ENCODE results near the gene XIRP1. TPM values are rescaled to one million over a fixed set of nuclear protein-coding genes. Genes with fewer than 3 reads are reported as not detected.

Gene XIRP1
- total and polyA plus RNA-seq, 4 experiments from 2014 or later, result 0.03 TPM; not detected in 3

DNA sequence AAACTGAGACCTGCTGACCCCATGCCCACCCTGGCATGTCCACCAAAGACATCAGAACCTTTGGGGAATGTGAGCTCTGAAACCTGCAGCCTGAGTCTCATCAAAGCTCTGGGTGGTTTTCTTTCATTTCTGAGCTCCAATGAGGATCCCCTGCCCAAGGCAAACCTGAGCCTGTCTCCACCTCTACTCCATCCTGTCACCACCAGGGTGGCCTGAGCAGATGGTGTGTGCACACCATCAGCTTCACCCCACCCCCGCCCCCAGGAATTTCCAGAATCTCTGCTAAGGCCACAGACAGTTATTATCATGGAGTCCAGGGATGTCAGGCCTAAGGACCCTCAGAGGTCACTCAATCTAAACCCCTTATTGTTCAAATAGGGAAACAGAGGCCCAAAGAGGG, 1.3 kb downstream of the XIRP1 start:
- intact Hi-C loops (cut with micrococcal nuclease), result no loop called here
- H3K4me1 ChIP-seq (ENCODE audit: insufficient read depth, low read length), result no peaks in the 10 kb centered on the region
- H3K36me3 Mint-ChIP-seq, result no peaks in the 10 kb centered on the region
- H3K36me3 ChIP-seq (ENCODE audit: insufficient read depth, low read length), result no peaks in the 10 kb centered on the region
- H3K27ac Mint-ChIP-seq, result no peak overlapping the region
- no peaks in the 10 kb centered on the region for H3K9me3 Mint-ChIP-seq
- ChIA-PET CTCF (ENCODE audit: partially characterized antibody) (interaction anchor here (1.1 to 15.7 kb wide), 12 partner anchors 13 to 187 kb away, joined by 3 to 427 read pairs (median 6); partner anchors contain the start of gene CX3CR1), POLR2A (ENCODE audit: partially characterized antibody) (interaction anchor here (0.9 to 1.4 kb wide), 2 partner anchors 13 to 101 kb away, joined by 3 read pairs; no protein-coding TSS in a partner anchor)
- no peak for DNase-seq
- no peak overlapping the region for H3K4me3 Mint-ChIP-seq
- no peak overlapping the region for H3K27ac ChIP-seq (ENCODE audit: low read depth, low read length)
- peaks cover 2 to 4% of the 10 kb centered on the region in 2 donors for H3K27me3 Mint-ChIP-seq
- H3K27me3 ChIP-seq (ENCODE audit: insufficient read depth, low read length), result no peaks in the 10 kb centered on the region
- no peak overlapping the region for H3K4me3 ChIP-seq (ENCODE audit: low read length in 2 of 2)
- H3K4me1 Mint-ChIP-seq, result peaks cover 0 to 7% (median 5%) of the 10 kb centered on the region in 4 donors
- no peaks in the 10 kb centered on the region for H3K9me3 ChIP-seq (ENCODE audit: control insufficient read depth in 1 of 2, low read length in 2 of 2)

DNA sequence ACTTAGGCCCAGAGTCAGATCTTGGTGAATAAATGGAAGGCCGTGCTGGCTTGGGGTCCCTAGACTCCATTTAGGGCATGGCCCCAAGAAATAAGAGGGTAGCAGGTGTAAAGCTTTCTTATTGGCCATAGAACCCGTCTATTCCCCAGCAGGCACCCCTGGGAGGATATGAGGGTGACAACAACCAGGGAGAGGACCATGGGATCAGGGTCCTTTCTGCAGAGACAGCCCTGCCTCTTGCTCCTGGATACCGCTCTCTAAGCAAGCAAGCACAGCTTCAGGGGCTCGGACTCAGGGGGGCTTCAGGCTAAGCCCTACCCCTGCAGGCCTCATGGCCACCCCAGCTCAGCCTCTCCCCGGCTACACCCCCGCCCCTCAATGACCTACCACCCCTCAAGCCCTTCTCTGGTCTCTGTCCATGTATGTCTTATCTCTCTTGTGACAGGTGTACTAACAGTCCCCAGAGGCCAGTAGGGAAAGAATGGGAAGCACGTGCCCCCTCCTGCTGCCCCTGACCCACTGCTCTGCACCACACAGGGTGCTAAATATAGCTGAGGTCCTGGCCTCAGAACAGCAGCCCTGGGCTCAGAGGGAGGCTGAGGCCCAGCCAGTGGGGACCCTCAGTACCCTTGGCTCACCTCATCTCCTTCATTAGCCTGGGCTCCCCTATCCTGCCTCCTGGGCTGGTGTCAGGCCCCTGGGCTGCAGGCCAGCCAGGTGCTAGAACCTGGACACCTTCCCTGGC, 1.9 kb downstream of the XIRP1 start:
- no peaks in the 10 kb centered on the region for H3K27me3 ChIP-seq (ENCODE audit: insufficient read depth, low read length)
- intact Hi-C loops (cut with micrococcal nuclease), result loop anchor here (1.0 kb wide), 2 partner anchors 98 to 102 kb away; no protein-coding TSS in a partner anchor
- H3K4me3 ChIP-seq (ENCODE audit: low read length in 2 of 2), result no peak overlapping the region
- Mint-ChIP-seq H3K4me1 (peaks cover 0 to 7% (median 5%) of the 10 kb centered on the region in 4 donors), H3K4me3 (no peak overlapping the region), H3K36me3 (no peaks in the 10 kb centered on the region), H3K9me3 (no peaks in the 10 kb centered on the region), H3K27me3 (peaks cover 1 to 2% of the 10 kb centered on the region in 2 donors), H3K27ac (peak overlapping the region in 2 of 7 donors; percentile 2 to 86)
- H3K27ac ChIP-seq (ENCODE audit: low read depth, low read length), result no peak overlapping the region
- ChIA-PET CTCF (ENCODE audit: partially characterized antibody) (interaction anchor here (0.8 to 15.7 kb wide), 22 partner anchors 12 to 188 kb away, joined by 3 to 427 read pairs (median 4); partner anchors contain the start of gene CX3CR1), POLR2A (ENCODE audit: partially characterized antibody) (interaction anchor here (0.9 to 1.2 kb wide), 2 partner anchors 97 to 101 kb away, joined by 3 read pairs; no protein-coding TSS in a partner anchor)
- DNase-seq, result no peak
- H3K9me3 ChIP-seq (ENCODE audit: control insufficient read depth in 1 of 2, low read length in 2 of 2), result no peaks in the 10 kb centered on the region
- no peaks in the 10 kb centered on the region for H3K36me3 ChIP-seq (ENCODE audit: insufficient read depth, low read length)
- no peaks in the 10 kb centered on the region for H3K4me1 ChIP-seq (ENCODE audit: insufficient read depth, low read length)

DNA sequence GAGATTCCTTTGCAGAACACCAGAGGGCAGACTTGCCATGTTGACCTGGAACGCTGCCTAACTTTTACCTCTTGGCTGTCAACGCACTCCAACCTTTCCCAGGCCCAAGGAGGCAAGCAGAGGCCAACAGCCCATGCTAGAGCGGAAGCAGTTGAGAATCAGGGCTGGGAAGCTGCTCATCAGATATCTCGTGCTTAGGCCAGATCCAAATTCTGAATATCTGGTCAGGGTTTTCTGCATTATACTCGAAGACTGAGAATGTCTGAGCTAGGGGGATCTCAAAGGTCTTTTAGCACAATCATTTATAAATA, 2.5 kb downstream of the XIRP1 start:
- DNase-seq, result peak; percentile 60 to 65 (median 64)
- Mint-ChIP-seq H3K36me3 (no peaks in the 10 kb centered on the region), H3K4me1 (peaks cover 0 to 7% (median 5%) of the 10 kb centered on the region in 4 donors), H3K27ac (peak overlapping the region in 6 of 7 donors; percentile 2 to 89 (median 66)), H3K4me3 (no peak overlapping the region), H3K9me3 (no peaks in the 10 kb centered on the region), H3K27me3 (peaks cover 0 to 1% of the 10 kb centered on the region in 2 donors)
- no peak overlapping the region for H3K4me3 ChIP-seq (ENCODE audit: low read length in 2 of 2)
- H3K9me3 ChIP-seq (ENCODE audit: control insufficient read depth in 1 of 2, low read length in 2 of 2), result no peaks in the 10 kb centered on the region
- no peaks in the 10 kb centered on the region for H3K36me3 ChIP-seq (ENCODE audit: insufficient read depth, low read length)
- CTCF ChIA-PET (ENCODE audit: partially characterized antibody), result interaction anchor here (0.8 to 15.7 kb wide), 20 partner anchors 12 to 189 kb away, joined by 3 to 427 read pairs (median 4); partner anchors contain the start of gene CX3CR1
- POLR2A ChIA-PET (ENCODE audit: partially characterized antibody), result interaction anchor here (1.2 kb wide), 1 partner anchor 98 kb away, joined by 3 read pairs; no protein-coding TSS in a partner anchor
- intact Hi-C loops (cut with micrococcal nuclease), result loop anchor here (1.0 kb wide), 4 partner anchors 64 to 188 kb away; no protein-coding TSS in a partner anchor
- no peaks in the 10 kb centered on the region for H3K27me3 ChIP-seq (ENCODE audit: insufficient read depth, low read length)
- no peaks in the 10 kb centered on the region for H3K4me1 ChIP-seq (ENCODE audit: insufficient read depth, low read length)
- no peak overlapping the region for H3K27ac ChIP-seq (ENCODE audit: low read depth, low read length)

DNA sequence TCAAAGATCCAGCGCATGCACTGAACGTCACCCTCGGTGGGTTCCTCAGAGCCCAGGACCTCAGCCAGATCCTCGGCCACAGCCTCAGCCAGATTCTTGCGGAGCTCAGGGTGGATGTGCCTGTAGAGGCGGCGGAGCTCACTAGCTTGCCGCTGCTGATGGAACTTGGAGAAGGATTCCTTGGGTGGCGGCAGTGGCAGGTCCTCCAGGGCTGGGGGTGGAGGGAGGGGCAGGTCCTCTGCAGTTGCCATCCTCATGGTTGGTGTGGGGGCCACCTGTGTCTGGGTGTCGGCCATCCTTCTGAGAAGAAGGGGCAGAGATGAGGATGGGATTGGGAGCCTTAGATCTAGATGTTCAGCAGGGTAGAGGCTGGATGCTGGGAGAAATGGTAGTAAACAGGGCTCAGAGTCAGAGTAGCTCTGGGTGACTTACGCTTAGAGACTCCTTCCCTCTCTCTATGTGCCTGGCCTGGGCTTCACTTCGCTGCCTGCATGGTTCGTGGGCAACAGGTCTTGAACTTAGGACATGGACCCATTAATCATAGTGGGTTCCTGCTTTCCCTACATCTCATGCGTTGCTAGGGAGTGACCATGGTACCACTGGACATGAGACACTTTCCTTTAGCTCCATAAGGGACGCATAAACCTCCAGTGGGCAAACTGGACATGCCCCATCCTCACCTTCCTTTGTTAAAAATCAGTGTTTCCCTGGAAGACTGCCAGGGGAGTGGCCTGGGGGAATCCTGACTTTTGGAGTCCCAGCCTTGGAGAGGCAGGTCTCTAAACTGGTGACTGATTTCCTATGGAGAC, 3.0 kb downstream of the XIRP1 start:
- intact Hi-C loops (cut with micrococcal nuclease), result loop anchor here (1.0 kb wide), 2 partner anchors 63 to 189 kb away; no protein-coding TSS in a partner anchor
- Histone ChIP-seq H3K36me3 (ENCODE audit: insufficient read depth, low read length) (no peaks in the 10 kb centered on the region), H3K4me1 (ENCODE audit: insufficient read depth, low read length) (no peaks in the 10 kb centered on the region), H3K27ac (ENCODE audit: low read depth, low read length) (no peak overlapping the region), H3K4me3 (ENCODE audit: low read length in 2 of 2) (no peak overlapping the region), H3K9me3 (ENCODE audit: control insufficient read depth in 1 of 2, low read length in 2 of 2) (no peaks in the 10 kb centered on the region), H3K27me3 (ENCODE audit: insufficient read depth, low read length) (no peaks in the 10 kb centered on the region)
- Mint-ChIP-seq H3K9me3 (no peaks in the 10 kb centered on the region), H3K27ac (peak overlapping the region in 6 of 7 donors; percentile 2 to 89 (median 66)), H3K36me3 (no peaks in the 10 kb centered on the region), H3K4me3 (no peak overlapping the region), H3K4me1 (peaks cover 0 to 7% (median 5%) of the 10 kb centered on the region in 4 donors), H3K27me3 (peaks cover 0 to 1% of the 10 kb centered on the region in 2 donors)
- CTCF ChIA-PET (ENCODE audit: partially characterized antibody), result interaction anchor here (0.8 to 15.7 kb wide), 19 partner anchors 11 to 172 kb away, joined by 3 to 427 read pairs (median 4); partner anchors contain the start of gene CX3CR1
- no peak for DNase-seq
- POLR2A ChIA-PET (ENCODE audit: partially characterized antibody), result interaction anchor here (1.2 kb wide), 1 partner anchor 98 kb away, joined by 3 read pairs; no protein-coding TSS in a partner anchor

DNA sequence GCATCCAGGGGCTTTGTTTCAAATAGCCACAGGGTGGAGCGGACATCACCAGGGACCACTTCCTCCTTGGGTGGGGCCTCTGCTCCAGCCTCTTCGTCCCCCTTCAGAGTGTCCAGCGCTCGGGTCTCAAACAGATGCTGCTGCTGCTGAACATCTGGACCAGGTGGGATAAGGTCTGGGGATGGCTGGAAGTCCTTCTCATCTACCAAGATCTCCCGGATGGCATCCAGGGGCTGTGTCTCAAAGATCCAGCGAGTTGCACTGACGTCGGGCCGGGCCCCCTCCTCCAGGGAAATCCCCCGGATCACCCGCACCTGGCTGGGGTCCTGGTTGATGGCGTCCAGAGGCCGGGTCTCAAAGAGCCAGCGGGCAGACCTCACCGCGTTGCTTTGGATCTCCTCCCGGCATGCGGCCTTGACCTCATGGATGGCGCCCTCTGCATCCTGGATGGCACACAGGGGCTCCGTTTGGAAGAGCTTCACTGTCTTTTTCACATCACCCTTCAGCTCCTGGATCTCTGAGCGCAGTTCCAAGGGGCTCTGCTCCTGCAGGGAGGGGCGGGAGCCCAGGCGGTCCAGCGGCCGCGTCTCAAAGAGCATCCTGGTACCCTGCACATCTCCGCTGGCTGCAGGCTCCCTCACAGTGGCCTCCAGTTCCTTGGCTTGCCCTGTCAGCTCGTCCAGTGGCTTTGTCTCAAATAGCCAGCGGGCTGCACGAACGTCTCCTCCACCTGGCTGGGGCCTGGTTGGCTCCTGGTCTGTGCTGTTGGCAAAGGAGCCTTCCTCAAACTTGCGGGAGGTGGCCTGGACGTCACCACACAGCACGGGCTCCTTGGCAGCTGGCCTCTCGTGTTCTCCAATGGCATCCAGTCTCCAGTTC, 3.9 kb downstream of the XIRP1 start:
- Mint-ChIP-seq H3K27me3 (peaks cover 0 to 1% of the 10 kb centered on the region in 2 donors), H3K4me1 (peaks cover 0 to 7% (median 5%) of the 10 kb centered on the region in 4 donors), H3K27ac (no peak overlapping the region), H3K36me3 (no peaks in the 10 kb centered on the region), H3K9me3 (no peaks in the 10 kb centered on the region), H3K4me3 (no peak overlapping the region)
- Histone ChIP-seq H3K27me3 (ENCODE audit: insufficient read depth, low read length) (no peaks in the 10 kb centered on the region), H3K4me3 (ENCODE audit: low read length in 2 of 2) (no peak overlapping the region), H3K4me1 (ENCODE audit: insufficient read depth, low read length) (no peaks in the 10 kb centered on the region), H3K9me3 (ENCODE audit: control insufficient read depth in 1 of 2, low read length in 2 of 2) (no peaks in the 10 kb centered on the region), H3K27ac (ENCODE audit: low read depth, low read length) (no peak overlapping the region), H3K36me3 (ENCODE audit: insufficient read depth, low read length) (no peaks in the 10 kb centered on the region)
- intact Hi-C loops (cut with micrococcal nuclease), result loop anchor here (1.0 kb wide), 2 partner anchors 62 to 190 kb away; no protein-coding TSS in a partner anchor
- ChIA-PET POLR2A (ENCODE audit: partially characterized antibody) (no interaction called here), CTCF (ENCODE audit: partially characterized antibody) (interaction anchor here (0.8 to 15.7 kb wide), 10 partner anchors 16 to 189 kb away, joined by 3 to 427 read pairs (median 4); partner anchors contain the start of gene CX3CR1)
- no peak for DNase-seq

DNA sequence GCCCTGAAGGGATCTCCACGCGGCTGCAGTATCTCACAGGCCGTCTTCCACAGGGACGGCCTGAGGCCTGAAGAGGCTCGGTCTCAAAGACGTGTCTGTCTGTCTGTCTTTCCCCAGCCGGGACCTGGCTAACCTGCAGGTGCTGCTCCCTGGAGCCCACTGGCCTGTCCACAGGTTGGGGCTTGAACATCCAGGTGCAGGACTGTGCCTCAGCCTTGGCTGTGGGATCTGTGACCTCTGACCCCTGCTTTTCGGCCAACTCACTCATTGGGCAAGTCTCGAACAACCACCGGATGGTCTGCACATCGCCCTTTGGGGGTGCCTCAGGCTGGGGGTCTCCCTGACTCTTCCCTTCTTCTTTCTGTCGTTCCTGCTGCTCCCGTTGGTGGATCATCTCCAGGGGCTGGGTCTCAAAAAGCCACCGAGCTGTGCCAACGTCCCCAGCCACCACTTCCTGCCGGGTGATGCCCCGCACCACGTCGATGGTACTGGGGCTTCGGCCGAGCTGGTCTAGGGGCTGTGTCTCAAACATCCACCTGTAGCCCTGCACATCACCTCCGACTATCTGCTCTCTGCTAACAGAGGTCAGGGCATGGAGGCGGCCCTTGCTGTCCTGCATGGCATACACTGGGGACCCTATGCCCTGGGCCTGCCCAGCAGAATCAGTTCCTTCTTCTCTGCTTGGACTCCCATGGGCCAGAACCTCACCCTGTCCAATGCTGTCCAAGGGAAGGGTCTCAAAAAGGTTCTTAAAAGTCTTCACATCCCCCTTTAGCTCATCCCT, 4.8 kb downstream of the XIRP1 start:
- H3K4me1 ChIP-seq (ENCODE audit: insufficient read depth, low read length), result no peaks in the 10 kb centered on the region
- no peaks in the 10 kb centered on the region for H3K9me3 ChIP-seq (ENCODE audit: control insufficient read depth in 1 of 2, low read length in 2 of 2)
- DNase-seq, result no peak
- Mint-ChIP-seq H3K9me3 (no peaks in the 10 kb centered on the region), H3K36me3 (no peaks in the 10 kb centered on the region), H3K27me3 (peaks cover 0 to 1% of the 10 kb centered on the region in 2 donors), H3K4me3 (no peak overlapping the region), H3K4me1 (peaks cover 0 to 7% (median 6%) of the 10 kb centered on the region in 4 donors), H3K27ac (no peak overlapping the region)
- intact Hi-C loops (cut with micrococcal nuclease), result no loop called here
- H3K4me3 ChIP-seq (ENCODE audit: low read length in 2 of 2), result no peak overlapping the region
- ChIA-PET CTCF (ENCODE audit: partially characterized antibody) (interaction anchor here (0.9 to 15.7 kb wide), 9 partner anchors 10 to 190 kb away, joined by 3 to 427 read pairs (median 3); partner anchors contain the start of gene CX3CR1), POLR2A (ENCODE audit: partially characterized antibody) (no interaction called here)
- H3K27me3 ChIP-seq (ENCODE audit: insufficient read depth, low read length), result no peaks in the 10 kb centered on the region
- H3K27ac ChIP-seq (ENCODE audit: low read depth, low read length), result no peak overlapping the region
- H3K36me3 ChIP-seq (ENCODE audit: insufficient read depth, low read length), result no peaks in the 10 kb centered on the region

Data from CD4-positive, alpha-beta memory T cell (primary cell).